Measurements from ENCODE around the gene VSIG1.

DNA sequence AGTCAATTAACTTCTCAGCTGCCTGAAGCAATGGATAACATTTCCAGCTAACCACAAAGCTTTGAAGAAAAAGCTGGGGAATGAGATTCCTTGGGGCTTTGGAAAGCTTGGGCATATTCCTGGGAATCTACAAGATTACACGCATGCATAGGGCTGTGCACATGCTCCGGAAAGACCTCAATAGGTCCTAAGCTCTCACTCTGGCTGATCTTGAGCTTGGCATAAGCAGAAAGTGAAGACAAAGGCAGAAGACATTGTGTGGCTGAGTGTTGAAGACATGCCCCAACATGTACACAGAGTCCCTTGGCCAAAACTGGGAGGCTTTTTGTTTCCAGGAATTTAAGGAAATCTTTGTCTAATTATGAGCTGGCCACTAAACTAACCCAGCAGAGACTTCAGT lies 77.9 kb downstream of the VSIG1 start:
- TF ChIP-seq, protein P1, sequence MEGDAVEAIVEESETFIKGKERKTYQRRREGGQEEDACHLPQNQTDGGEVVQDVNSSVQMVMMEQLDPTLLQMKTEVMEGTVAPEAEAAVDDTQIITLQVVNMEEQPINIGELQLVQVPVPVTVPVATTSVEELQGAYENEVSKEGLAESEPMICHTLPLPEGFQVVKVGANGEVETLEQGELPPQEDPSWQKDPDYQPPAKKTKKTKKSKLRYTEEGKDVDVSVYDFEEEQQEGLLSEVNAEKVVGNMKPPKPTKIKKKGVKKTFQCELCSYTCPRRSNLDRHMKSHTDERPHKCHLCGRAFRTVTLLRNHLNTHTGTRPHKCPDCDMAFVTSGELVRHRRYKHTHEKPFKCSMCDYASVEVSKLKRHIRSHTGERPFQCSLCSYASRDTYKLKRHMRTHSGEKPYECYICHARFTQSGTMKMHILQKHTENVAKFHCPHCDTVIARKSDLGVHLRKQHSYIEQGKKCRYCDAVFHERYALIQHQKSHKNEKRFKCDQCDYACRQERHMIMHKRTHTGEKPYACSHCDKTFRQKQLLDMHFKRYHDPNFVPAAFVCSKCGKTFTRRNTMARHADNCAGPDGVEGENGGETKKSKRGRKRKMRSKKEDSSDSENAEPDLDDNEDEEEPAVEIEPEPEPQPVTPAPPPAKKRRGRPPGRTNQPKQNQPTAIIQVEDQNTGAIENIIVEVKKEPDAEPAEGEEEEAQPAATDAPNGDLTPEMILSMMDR (IDR thresholded peaks at IDR 0.05; ENCODE audit: insufficient read depth, low read depth, low read length) = no peak
- TF ChIP-seq EZH2 (IDR thresholded peaks at IDR 0.05; ENCODE audit: insufficient read depth, low read length) = no peak

Data from astrocyte (in vitro differentiated cells and primary cell).